Measurements from ENCODE around the gene ARHGAP35. TPM values are rescaled to one million over a fixed set of nuclear protein-coding genes. Genes with fewer than 3 reads are reported as not detected.
"Not testable (repeated sequence)": the region's sequence is repeated elsewhere in the genome, so short reads cannot be mapped to it uniquely, and the experiment has no call there.

Gene ARHGAP35
- total RNA-seq, 1 donor: 9.9 TPM

DNA sequence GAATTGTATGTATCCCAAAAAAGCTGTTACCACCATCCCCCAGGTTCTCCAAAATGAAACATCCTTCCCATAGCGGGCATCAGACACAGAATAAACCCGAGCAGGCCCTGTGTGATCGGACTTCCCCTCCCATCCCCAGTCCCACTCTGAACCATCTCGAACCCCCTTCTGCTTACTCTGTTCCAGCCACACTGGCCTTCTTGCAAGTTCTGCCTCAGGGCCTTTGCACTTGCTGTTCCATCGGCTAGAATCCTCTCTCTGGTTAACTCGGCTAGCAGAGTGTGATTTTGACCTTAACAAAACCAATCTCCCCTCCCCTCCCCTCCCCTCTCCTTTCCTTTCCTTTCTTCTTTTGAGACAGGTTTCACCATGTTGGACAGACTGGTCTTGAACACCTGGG is 25.8 kb upstream of the ARHGAP35 start:
- no peak overlapping the region for H3K4me3 ChIP-seq (ENCODE audit: low read length)
- no peaks in the 10 kb centered on the region for H3K27me3 ChIP-seq (ENCODE audit: insufficient read depth, low read length)
- no peaks in the 10 kb centered on the region for H3K4me1 ChIP-seq (ENCODE audit: insufficient read depth, low read length)
- no peaks in the 10 kb centered on the region for H3K9me3 ChIP-seq (ENCODE audit: low read depth, low read length)

- no peak overlapping the region for H3K4me3 ChIP-seq (ENCODE audit: low read length)
- no peaks in the 10 kb centered on the region for H3K9me3 ChIP-seq (ENCODE audit: low read depth, low read length)
- no peaks in the 10 kb centered on the region for H3K27me3 ChIP-seq (ENCODE audit: insufficient read depth, low read length)
- H3K4me1 ChIP-seq (ENCODE audit: insufficient read depth, low read length): no peaks in the 10 kb centered on the region
Measured at GRCh38 chr19:46838160-46838559, 22.6 kb upstream of the ARHGAP35 start.

DNA sequence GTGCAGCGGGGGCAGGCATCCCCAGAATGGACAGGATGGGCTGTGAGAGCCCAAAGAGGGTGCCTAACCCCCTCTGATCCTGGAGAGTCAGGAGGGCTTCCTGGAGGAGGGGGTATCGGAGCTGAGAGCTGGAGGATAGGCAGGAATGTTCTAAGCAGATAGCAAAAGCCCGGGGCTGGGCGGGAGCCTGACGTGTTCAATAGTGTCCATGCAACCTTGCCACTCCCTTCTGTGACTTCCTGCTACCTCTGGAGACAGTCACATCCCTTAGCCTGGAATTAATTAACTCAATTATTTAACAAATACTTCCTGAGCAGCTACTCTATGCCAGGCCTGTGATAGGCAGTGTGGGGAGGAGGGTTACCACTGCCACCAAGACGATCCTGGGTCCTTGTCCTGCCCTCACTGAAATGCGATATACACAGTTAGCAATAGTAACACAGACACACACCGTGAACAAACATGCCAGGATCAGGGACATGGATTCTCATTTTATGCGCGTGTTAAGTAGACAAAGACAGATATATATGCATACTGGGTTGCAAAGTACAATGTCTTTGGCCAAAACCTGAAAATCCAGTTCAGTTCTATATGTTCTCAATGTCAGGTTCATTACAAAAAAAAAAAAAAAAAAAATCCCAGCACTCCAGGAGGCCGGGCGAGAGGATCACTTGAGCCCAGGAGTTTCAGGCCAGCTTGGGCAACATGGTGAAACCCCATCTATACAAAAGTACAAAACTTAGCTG is 20.9 kb upstream of the ARHGAP35 start:
- Histone ChIP-seq H3K9me3 (ENCODE audit: low read depth, low read length) (no peaks in the 10 kb centered on the region), H3K4me3 (ENCODE audit: low read length) (no peak overlapping the region), H3K27me3 (ENCODE audit: insufficient read depth, low read length) (no peaks in the 10 kb centered on the region), H3K4me1 (ENCODE audit: insufficient read depth, low read length) (no peaks in the 10 kb centered on the region)

- H3K4me1 ChIP-seq (ENCODE audit: insufficient read depth, low read length): no peaks in the 10 kb centered on the region
- H3K27me3 ChIP-seq (ENCODE audit: insufficient read depth, low read length): no peaks in the 10 kb centered on the region
- H3K4me3 ChIP-seq (ENCODE audit: low read length): no peak overlapping the region
- H3K9me3 ChIP-seq (ENCODE audit: low read depth, low read length): no peaks in the 10 kb centered on the region
Measured at GRCh38 chr19:46840498-46840942, 20.3 kb upstream of the ARHGAP35 start.

GRCh38 chr19:46841458-46842083 is 19.2 kb upstream of the ARHGAP35 start:
- Histone ChIP-seq H3K4me3 (ENCODE audit: low read length) (no peak overlapping the region), H3K4me1 (ENCODE audit: insufficient read depth, low read length) (peaks cover 10% of the 10 kb centered on the region), H3K9me3 (ENCODE audit: low read depth, low read length) (no peaks in the 10 kb centered on the region), H3K27me3 (ENCODE audit: insufficient read depth, low read length) (no peaks in the 10 kb centered on the region)

- Histone ChIP-seq H3K4me3 (ENCODE audit: low read length) (no peak overlapping the region), H3K27me3 (ENCODE audit: insufficient read depth, low read length) (no peaks in the 10 kb centered on the region), H3K9me3 (ENCODE audit: low read depth, low read length) (no peaks in the 10 kb centered on the region), H3K4me1 (ENCODE audit: insufficient read depth, low read length) (peaks cover 13% of the 10 kb centered on the region)
Measured at GRCh38 chr19:46842791-46843190, 18.0 kb upstream of the ARHGAP35 start.

- peaks cover 19% of the 10 kb centered on the region for H3K4me1 ChIP-seq (ENCODE audit: insufficient read depth, low read length)
Measured at GRCh38 chr19:46844067-46844489, 16.7 kb upstream of the ARHGAP35 start.

DNA sequence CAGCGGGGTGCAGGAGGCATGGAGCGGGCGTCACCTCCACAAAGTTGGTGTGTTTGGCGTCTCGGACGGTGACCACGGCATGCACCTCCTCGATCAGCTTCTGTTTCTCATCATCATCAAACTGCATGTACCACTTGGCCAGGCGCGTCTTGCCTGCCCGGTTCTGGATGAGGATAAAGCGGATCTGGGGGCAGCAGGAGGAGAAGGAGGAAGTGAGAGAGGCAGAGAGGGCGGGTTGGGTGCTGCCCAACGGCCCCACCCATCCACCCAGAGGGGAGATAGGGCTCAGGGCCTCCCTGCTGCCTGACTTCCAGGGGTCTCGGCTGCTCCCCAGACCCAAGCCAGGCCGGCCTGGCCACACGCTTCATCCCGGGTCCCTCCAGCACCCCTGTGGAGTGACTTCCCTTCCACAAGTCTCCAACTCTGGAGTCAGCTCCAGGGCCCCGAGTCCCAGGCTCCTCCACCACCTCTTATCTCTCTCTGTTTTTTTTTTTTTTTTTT is 14.8 kb upstream of the ARHGAP35 start:
- H3K4me3 ChIP-seq (ENCODE audit: low read length): no peak overlapping the region
- H3K4me1 ChIP-seq (ENCODE audit: insufficient read depth, low read length): peaks cover 31% of the 10 kb centered on the region

More at GRCh38 chr19:46844067-46844489, 16.7 kb upstream of the ARHGAP35 start:
- Histone ChIP-seq H3K27me3 (ENCODE audit: insufficient read depth, low read length) (no peaks in the 10 kb centered on the region), H3K9me3 (ENCODE audit: low read depth, low read length) (no peaks in the 10 kb centered on the region), H3K4me3 (ENCODE audit: low read length) (no peak overlapping the region)

DNA sequence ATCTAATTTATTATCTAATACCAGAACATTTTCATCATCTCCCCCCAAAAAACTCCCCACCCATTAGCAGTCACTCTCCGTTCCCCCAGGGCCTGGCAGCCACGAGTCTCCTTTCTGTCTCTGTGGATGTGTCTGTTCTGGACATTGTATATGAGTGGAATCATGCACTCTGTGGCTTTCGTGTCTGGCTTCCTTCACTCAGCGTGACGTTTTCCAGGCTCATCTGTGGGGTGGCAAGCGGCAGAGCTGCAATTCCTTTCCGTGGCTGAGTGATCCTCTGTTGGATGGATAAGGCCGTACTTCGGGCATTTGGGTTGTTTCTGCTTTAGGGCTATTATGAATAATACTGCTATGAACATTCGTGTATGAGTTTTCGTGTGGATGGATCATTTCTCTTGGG is 13.3 kb upstream of the ARHGAP35 start:
- Histone ChIP-seq H3K4me3 (ENCODE audit: low read length) (no peak overlapping the region), H3K4me1 (ENCODE audit: insufficient read depth, low read length) (peaks cover 31% of the 10 kb centered on the region), H3K27me3 (ENCODE audit: insufficient read depth, low read length) (no peaks in the 10 kb centered on the region), H3K9me3 (ENCODE audit: low read depth, low read length) (no peaks in the 10 kb centered on the region)

More for the DNA sequence above, 14.8 kb upstream of the ARHGAP35 start:
- H3K27me3 ChIP-seq (ENCODE audit: insufficient read depth, low read length): no peaks in the 10 kb centered on the region
- H3K9me3 ChIP-seq (ENCODE audit: low read depth, low read length): no peaks in the 10 kb centered on the region

- Histone ChIP-seq H3K27me3 (ENCODE audit: insufficient read depth, low read length) (no peaks in the 10 kb centered on the region), H3K9me3 (ENCODE audit: low read depth, low read length) (no peaks in the 10 kb centered on the region), H3K4me1 (ENCODE audit: insufficient read depth, low read length) (peaks cover 31% of the 10 kb centered on the region), H3K4me3 (ENCODE audit: low read length) (no peak overlapping the region)
Measured at GRCh38 chr19:46848389-46848788, 12.4 kb upstream of the ARHGAP35 start.

- Histone ChIP-seq H3K4me3 (ENCODE audit: low read length) (no peak overlapping the region), H3K9me3 (ENCODE audit: low read depth, low read length) (no peaks in the 10 kb centered on the region), H3K4me1 (ENCODE audit: insufficient read depth, low read length) (peaks cover 31% of the 10 kb centered on the region), H3K27me3 (ENCODE audit: insufficient read depth, low read length) (no peaks in the 10 kb centered on the region)
Measured at GRCh38 chr19:46849610-46850009, 11.2 kb upstream of the ARHGAP35 start.

DNA sequence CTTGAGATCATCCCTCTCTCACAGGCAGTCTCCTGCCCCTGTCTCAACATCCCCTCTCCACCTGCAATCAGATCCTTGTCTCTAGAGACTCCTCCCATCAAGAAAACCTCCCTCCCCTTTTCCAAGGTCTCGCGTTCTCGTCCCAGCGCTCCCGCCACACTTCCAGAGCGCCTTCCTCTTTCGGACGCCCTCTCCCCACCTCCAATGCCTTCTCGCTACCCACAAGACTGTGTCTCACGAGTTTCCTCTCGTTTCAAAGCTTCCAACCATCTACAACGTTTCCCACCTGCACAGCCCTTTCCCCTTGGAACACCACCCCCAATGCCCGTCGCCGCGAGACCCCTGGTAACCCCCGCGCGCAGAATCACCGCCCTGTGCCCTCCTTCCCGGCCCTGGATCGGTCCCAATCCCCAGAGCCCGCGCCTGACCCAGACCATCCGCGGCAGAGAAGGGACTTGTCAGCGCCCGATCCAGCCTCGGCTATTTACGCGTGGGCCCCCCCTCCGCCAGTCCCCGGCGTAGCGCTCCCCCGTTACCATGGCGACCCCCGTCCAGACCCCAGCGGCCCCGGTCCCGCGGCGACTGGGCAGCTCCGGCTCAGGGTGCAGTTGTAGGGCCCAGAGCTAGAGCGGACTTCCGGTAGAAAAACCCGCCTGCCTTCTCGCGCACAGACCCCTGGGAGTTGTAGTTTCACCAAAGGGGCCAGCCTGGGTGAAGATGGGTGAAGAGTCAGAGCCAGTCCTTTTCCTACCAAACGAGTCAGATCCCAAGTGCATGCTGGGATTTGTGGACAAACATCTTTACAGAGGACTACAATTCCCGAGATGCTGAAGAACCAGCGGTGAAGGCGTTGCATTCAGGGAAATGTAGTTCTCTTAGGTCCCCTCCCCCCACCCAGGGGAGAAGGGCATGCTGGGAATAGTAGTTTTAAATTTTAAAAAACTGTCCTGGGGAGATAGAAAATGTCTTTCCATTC is 10.3 kb upstream of the ARHGAP35 start, which contains the start of gene AP2S1:
AP2S1 (minus strand) TSS at position 619 of the 976 bp plus-strand sequence; CDS start at position 539, 80 bp downstream.
- Histone ChIP-seq H3K4me1 (ENCODE audit: insufficient read depth, low read length) (peaks cover 33% of the 10 kb centered on the region), H3K4me3 (ENCODE audit: low read length) (peak within 1 kb of the TSS; percentile 82), H3K9me3 (ENCODE audit: low read depth, low read length) (no peaks in the 10 kb centered on the region), H3K27me3 (ENCODE audit: insufficient read depth, low read length) (no peaks in the 10 kb centered on the region)

DNA sequence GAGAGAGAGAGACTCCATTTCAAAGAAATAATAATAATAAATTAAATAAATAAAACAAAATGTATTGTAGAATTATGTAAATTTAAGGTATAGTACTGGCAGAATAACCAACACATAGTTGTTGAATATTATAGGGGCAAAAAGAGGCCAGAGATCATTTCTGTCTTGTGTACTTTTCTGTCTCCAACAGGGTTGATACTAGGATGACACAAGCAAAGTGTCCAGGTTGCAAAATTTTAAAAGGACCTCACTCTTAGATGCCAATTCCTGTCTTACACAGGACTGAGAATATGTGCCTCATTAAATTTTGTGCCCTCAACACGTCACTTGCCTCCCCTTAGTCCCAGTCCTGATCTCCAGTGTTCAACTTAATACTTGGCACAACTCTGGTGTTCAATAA is 8.0 kb upstream of the ARHGAP35 start:
- no peaks in the 10 kb centered on the region for H3K27me3 ChIP-seq (ENCODE audit: insufficient read depth, low read length)
- H3K4me1 ChIP-seq (ENCODE audit: insufficient read depth, low read length): peaks cover 32% of the 10 kb centered on the region
- no peak overlapping the region for H3K4me3 ChIP-seq (ENCODE audit: low read length)
- no peaks in the 10 kb centered on the region for H3K9me3 ChIP-seq (ENCODE audit: low read depth, low read length)

- not testable (repeated sequence) for H3K27me3 ChIP-seq (ENCODE audit: insufficient read depth, low read length); H3K9me3 ChIP-seq (ENCODE audit: low read depth, low read length); H3K4me3 ChIP-seq (ENCODE audit: low read length)
- H3K4me1 ChIP-seq (ENCODE audit: insufficient read depth, low read length): peaks cover 24% of the 10 kb centered on the region
Measured at GRCh38 chr19:46854698-46855097, 6.1 kb upstream of the ARHGAP35 start.
